Measurements from ENCODE around the gene STAT6. TPM values are rescaled to one million over a fixed set of nuclear protein-coding genes. Genes with fewer than 3 reads are reported as not detected.

The STAT6 gene, protein sequence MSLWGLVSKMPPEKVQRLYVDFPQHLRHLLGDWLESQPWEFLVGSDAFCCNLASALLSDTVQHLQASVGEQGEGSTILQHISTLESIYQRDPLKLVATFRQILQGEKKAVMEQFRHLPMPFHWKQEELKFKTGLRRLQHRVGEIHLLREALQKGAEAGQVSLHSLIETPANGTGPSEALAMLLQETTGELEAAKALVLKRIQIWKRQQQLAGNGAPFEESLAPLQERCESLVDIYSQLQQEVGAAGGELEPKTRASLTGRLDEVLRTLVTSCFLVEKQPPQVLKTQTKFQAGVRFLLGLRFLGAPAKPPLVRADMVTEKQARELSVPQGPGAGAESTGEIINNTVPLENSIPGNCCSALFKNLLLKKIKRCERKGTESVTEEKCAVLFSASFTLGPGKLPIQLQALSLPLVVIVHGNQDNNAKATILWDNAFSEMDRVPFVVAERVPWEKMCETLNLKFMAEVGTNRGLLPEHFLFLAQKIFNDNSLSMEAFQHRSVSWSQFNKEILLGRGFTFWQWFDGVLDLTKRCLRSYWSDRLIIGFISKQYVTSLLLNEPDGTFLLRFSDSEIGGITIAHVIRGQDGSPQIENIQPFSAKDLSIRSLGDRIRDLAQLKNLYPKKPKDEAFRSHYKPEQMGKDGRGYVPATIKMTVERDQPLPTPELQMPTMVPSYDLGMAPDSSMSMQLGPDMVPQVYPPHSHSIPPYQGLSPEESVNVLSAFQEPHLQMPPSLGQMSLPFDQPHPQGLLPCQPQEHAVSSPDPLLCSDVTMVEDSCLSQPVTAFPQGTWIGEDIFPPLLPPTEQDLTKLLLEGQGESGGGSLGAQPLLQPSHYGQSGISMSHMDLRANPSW
- 100 to 1,000 TPM; 182 to 214 TPM for total RNA-seq
- long read RNA-seq, full-length matches to known transcripts, result 10 of 73 reads
- long read RNA-seq, partial matches to known transcripts, result 20 of 73 reads
- long read RNA-seq, other reads (novel, unspliced or antisense), result 43 of 73 reads

DNA sequence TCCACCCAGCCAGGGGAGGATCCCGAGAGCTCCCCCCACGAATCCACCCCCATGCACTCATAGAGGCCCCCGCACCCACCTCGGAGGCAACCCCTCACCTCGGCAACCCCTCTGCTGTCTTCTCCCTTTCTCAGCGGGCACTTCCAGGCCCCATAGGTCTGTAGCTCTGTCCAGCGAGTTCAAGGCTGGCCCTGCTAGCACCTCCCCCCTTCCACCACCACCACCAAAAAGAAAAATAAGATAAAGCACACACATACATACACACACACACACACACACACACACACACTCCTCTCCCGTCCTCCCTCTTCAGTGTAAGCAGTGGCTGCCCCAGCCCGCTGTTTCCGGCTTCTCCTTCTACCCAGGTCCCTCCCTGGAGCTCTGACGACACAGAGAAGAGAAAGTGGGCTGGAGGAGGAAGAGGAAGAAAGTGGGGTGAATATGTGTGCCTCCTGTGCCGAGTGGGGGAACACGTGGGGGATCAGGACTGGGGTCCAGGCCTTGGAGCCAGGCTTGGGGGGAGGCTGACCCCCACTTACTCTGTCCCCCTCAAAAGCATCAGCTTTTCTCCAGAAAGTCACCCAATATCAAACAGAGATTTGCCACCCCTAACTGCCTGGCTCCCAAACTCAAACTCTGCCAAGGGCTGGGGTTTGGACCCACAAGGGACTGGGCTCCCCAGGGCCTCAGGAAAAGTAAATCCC, at the start of gene STAT6:
Gene STAT6 (minus strand): TSS at position 332 of the 704 bp plus-strand sequence. CDS start 3,084 bp downstream, outside the sequence.
- intact Hi-C loops (cut with DNase I, micrococcal nuclease), result loop anchor here (5.0 to 10.0 kb wide), 2 partner anchors 46 to 99 kb away; no protein-coding TSS in a partner anchor
- ATAC-seq, result peak; percentile 79
- peak; percentile 90 to 92 for DNase-seq

GRCh38 chr12:57160741-57161140, 49.6 kb upstream of the STAT6 start:
- intact Hi-C loops (cut with DNase I, micrococcal nuclease), result no loop called here
- no peak for DNase-seq
- no peak for ATAC-seq

DNA sequence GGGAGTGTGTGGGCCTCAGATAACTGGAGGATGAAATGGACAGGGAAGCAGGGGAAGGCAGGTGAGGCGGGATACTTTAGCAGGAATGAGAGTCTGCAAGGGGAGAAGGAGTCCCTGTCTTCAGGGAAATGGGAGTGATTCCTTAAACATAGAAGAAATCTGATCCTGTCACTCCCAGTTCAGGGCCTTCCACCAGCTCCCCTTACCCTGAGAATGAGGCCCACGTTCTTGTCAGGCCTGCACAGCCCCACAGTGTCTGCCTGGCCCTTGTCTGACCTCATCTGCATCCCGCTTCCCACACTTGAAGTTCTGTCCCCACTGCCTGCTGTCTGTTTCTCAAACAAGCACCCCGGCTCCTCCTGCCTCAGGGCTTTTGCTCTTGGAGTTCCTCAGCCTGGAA, 48.9 kb upstream of the STAT6 start:
- intact Hi-C loops (cut with DNase I, micrococcal nuclease), result no loop called here
- ATAC-seq (no peak), DNase-seq (no peak)

DNA sequence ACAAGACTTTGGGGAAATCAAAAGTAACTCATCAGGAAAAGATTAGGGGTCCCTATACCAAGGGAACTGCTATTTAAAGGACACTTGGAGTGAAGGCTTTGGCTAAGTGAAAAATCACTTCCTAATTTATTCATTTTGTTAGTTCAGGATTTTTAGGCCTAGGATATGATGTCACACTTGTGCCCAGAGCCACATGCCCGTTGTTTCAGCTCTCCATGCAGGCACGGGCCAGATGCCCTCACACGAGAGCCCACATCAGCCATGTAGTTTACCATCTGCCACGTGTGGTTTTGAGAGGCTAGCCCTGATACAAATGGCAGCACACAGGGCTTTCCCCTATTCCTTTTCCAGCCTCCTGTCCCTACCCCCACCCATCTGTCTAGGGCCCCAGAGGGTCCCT, 48.1 kb upstream of the STAT6 start:
- intact Hi-C loops (cut with DNase I, micrococcal nuclease), result no loop called here
- no peak for ATAC-seq
- no peak for DNase-seq

GRCh38 chr12:57158665-57159064, 47.5 kb upstream of the STAT6 start:
- intact Hi-C loops (cut with DNase I, micrococcal nuclease), result no loop called here
- DNase-seq (no peak), ATAC-seq (no peak)

DNA sequence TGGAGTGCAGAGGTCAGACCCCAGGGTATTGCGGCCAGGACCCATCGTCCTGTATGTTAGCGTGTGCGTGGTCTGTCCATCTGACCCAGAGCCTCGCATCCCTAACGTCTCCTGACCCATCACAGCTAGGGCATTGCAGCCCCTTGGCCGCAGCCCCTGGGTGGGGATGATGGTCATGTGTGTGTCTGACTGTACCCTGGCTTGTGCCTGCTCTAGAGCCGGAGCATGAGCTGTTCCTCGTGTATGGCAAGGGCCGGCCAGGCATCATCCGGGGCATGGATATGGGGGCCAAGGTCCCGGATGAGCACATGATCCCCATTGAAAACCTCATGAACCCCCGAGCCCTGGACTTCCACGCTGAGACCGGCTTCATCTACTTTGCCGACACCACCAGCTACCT, 47.0 kb upstream of the STAT6 start:
- no peak for DNase-seq
- no peak for ATAC-seq
- intact Hi-C loops (cut with DNase I, micrococcal nuclease), result no loop called here

DNA sequence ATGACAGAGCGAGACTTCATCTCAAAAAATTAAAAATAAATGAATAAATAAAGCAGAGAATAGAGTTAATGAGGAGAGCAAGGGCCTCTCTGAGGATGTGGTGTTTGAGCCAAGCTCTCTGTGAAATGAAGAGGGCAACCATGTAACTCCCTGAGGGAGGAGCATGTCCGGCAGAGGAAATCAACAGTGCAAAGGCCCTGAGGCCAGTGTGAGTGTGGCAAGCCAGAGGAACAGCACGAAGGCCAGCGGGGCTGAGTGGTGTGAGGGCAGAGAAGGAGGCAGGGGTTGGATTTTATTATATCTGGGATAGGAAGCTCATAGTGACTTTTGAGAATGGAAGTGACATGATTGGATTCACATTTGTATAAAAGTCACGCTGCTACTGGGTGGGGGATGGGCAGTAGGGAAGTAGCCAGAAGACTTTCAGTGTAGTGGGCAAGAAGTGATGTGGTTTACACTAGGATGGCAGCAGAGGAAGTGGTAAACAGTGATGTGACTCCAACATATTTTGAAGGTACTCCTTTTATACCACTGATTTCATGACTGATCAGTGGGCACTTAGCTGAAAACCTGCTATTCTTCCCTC, 46.5 kb upstream of the STAT6 start:
- no peak for DNase-seq
- no peak for ATAC-seq
- intact Hi-C loops (cut with DNase I, micrococcal nuclease), result no loop called here

- no peak for ATAC-seq
- intact Hi-C loops (cut with DNase I, micrococcal nuclease), result no loop called here
These were observed 45.7 kb upstream of the STAT6 start for GRCh38 chr12:57156701-57157403.

GRCh38 chr12:57154804-57155434, 43.8 kb upstream of the STAT6 start:
- no peak for DNase-seq
- intact Hi-C loops (cut with DNase I, micrococcal nuclease), result no loop called here

More at GRCh38 chr12:57156701-57157403, 45.7 kb upstream of the STAT6 start:
- no peak for DNase-seq

DNA sequence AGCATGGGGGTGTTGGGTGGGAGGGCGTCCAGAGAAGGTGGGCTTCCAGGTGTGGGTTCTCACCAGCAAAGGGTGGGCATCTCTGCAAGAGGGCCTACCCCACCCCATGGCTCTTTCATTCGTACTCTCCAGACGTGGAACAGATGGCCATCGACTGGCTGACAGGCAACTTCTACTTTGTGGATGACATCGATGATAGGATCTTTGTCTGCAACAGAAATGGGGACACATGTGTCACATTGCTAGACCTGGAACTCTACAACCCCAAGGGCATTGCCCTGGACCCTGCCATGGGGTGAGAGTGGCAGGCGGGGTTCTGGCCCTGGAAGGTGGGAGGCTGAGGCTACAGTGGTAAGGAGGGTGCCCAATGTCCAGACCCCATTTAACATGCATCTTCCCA, 42.9 kb upstream of the STAT6 start:
- intact Hi-C loops (cut with DNase I, micrococcal nuclease), result no loop called here
- no peak for ATAC-seq
- DNase-seq, result no peak

More at GRCh38 chr12:57154804-57155434, 43.8 kb upstream of the STAT6 start:
- no peak for ATAC-seq

DNA sequence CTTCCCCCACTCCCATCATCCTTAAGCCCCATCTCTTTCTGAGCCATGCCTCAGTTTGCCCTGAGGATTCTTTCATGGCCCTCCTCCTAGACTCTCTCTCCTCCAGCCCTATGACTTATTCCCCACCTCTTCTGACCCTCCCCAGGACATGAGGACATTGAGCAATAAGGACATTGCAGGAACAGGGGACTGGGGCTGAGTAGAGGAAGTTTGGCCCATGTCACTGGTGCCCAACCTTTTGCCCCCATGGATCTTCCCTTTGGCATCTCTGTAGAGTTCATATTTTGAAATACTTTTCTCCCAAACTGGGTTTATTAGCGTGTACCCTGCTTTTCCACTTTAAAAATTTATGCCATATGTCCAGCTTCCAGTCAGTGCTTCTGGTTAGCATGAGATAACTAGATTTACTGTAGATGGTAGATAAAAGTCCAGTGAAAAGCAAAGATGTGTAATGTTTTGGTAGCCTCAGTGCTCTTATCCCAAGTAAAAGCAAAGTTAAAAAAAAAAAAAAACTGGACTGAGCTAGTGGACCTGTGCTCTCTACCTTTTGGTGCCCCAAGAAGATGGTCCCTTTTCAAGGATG, 42.3 kb upstream of the STAT6 start:
- no peak for DNase-seq
- no peak for ATAC-seq

GRCh38 chr12:57152639-57153038, 41.5 kb upstream of the STAT6 start:
- DNase-seq (no peak), ATAC-seq (no peak)
- intact Hi-C loops (cut with DNase I, micrococcal nuclease), result no loop called here

More for the DNA sequence above, 42.3 kb upstream of the STAT6 start:
- intact Hi-C loops (cut with DNase I, micrococcal nuclease), result no loop called here

DNA sequence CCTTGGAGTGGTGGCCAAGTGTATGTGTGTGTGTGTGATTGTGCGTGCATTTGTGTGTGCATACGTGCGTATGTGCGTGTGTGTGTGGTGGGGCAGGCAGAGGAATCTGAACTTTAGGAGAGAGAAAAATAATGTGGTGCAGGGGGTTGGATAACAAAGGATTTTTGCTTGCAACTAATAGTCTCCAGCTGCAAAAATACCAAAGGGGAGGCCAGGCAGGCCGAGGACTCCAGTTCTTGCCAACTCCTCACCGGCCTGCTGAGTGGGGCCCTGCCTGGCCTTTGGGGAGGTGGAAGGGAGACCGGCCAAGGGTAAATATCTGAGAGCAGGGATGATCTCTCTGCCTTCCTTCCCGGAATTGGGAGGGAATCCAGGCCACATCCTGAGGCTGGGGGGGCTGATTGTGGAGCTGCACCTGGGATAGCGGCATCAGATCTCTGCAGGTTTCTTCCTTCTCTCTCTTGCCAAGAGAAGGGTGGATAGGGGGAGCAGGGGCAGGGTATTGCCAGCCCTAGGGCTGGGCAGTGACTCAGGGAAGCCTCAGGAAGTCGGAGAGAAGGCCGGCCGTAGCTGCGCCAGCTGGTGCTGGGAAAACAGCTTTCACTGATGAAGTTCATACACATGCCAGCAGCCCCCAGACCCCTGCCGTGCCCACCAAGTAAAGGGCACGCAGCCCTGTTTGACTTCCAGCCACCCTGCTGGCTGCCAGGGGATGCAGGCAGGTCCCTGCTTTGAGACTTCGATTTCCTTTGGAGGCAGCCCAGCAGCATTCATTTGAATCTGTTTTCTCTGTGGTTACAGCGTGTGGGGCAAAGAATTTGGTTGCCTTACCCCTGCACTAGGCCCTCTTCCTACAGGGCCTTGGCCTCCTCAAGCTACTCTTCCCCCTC, 40.8 kb upstream of the STAT6 start:
- intact Hi-C loops (cut with DNase I, micrococcal nuclease), result no loop called here
- ATAC-seq (no peak), DNase-seq (no peak)

GRCh38 chr12:57150400-57151000, 39.3 kb upstream of the STAT6 start:
- intact Hi-C loops (cut with DNase I, micrococcal nuclease), result no loop called here
- ATAC-seq, result no peak
- no peak for DNase-seq

DNA sequence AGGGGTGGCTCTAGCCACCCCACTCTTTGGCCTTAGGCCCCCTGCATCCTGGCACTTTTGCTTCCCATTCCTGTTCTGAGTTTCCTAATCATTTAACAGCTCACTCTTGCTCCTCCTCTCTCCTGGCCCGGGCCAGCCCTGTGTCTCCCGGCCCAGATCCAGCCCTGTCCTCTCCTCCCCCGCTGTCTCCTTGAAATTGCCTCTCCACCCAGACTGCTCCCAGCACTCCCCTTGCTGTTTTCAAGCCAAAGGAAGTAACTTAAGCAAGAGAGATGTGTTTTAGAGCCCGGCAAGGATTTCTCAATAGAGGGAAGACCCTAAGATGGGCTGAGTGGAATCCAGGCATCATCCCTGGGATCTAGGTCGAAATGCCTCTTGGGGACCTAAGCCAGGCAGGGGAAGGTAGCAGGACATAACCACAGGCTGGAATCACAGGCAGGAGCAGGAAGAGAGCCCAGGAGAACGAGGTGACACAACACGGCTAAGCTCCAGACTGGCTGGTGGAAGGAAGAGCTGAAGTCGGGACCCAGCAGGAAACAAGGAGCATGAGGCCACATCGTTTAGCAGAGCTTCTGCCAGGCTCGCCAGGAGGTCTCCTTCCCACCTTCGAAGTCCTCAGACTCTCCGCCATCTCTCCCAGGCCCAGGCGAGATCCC, 38.2 kb upstream of the STAT6 start:
- peak; percentile 77 for ATAC-seq
- peak; percentile 61 to 79 for DNase-seq
- intact Hi-C loops (cut with DNase I, micrococcal nuclease), result no loop called here

Data from left colon (tissue), 2 donors.